Fibroblast of skin of back (primary cell): ENCODE measurements around the gene RAD52. TPM values are rescaled to one million over a fixed set of nuclear protein-coding genes. Genes with fewer than 3 reads are reported as not detected.
A peak's percentile ranks its signal among the peaks of the same experiment; 100 is the strongest.

ENCODE experiments used
- DNase-seq: peaks from one replicate; pipeline ENCODE4 v3.0.0-alpha.2; 2013
- polyA plus RNA-seq, 2 experiments: library from polyadenylated mRNA; unstranded; fragments of 120-200 nt; gene quantifications; one replicate each; pipeline ENCODE4 v1.2.1, GENCODE V29; 2013; ENCODE audit not compliant: insufficient read length in 2 of 2

RAD52 gene
- polyA plus RNA-seq (2013, experiment 1 of 2; ENCODE audit: insufficient read length), result 8.1 TPM
- 6.6 TPM for polyA plus RNA-seq (2013, experiment 2 of 2; ENCODE audit: insufficient read length)

DNA sequence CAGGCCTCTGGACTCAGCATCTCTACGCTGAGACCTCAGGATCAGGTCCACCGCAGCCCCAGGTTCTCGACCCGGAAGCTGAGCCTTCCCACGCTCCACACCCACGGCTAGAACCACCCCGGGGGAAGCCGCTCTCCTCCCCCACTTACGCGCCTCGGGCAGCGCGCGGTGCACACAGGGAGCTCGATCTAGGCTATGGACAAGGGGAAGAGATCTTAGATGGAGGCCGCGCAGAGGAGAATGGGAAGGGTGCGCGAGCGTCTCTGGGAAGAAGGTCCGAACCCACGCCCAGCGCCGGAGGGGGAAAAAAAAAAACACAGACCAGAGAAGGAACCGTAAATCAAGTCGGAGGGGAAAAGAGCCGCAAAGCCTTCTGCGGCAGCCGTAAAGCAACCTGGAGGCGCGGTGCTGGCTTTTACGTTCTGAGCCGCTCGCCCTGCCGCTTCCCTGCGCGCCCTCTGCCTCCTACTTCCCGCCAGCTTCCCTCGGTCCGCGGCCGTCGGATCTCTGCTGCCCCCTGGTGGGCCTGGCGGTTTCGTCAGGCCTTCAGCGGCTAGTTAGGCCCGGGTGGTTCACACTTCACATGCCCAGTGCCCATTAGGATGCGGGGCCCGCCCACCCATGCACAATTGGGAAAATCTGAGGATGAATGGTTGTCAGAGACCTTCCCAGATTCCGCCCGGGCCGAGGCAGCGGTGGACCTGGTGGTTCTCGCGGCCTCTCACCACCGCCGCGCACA is at the start of gene RAD52:
TSS of gene RAD52 (minus strand) at position 242 of the 739 bp plus-strand sequence. CDS start 16,636 bp downstream, outside the sequence.
- DNase-seq, result peak; percentile 98

DNA sequence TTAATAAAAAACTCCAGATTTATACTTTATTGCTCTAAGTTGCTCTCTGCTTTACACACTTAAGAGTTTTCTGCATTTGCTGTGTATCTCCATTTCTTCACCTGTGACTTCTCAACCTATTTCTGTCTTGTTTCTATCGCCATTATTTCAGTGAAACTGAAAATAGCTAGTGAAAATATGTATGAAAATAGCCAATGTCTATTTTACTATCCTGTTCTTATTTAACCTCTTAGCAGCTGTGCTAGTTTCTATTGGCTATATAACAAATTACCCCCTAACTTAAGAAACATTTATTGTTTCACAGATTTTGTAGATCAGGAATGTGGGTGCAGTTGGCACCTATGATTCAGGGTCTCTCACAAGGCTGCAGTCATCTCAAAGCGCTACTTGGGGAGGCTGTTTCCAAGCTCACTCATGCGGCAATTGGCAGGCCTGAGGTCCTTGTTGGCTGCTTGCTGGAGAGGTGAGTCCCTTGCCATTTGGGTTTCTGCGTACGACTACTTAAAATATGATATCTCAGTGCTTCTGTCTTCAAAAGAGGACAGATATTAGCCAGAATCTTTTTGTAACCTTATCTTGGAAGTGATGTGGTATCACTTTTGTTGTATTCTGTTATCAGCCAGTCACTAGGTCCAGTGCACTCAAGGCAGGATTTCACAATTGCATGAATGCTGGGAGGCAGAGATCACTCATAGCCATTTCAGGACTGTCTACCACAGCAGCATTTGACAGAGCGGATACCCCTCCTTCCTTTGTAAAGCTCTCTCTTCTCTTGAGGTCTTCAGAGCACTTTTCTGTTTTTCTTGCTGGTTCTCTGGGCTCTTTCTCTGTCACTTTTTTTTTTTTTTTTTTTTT is 48.8 kb upstream of the RAD52 start:
- DNase-seq, result no peak

DNA sequence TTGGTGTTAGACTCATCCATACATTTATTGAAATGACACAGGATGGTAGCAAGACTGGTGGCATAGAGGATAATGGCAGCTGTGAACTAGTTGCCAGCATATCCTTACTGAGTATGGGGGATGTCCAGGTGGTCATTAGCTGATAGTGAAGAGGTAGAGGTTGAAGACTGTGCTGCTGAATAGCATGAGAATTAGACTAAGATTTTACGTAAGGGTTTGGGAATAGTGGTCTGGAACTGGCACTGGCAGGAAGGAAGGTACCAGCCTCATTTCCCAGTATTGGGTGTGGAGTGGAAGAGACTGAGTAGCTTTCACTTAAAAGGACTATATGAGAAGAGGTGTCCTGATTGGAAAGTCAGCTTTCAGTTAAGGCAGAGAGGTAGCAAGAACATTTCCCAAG is 48.0 kb upstream of the RAD52 start:
- no peak for DNase-seq

DNA sequence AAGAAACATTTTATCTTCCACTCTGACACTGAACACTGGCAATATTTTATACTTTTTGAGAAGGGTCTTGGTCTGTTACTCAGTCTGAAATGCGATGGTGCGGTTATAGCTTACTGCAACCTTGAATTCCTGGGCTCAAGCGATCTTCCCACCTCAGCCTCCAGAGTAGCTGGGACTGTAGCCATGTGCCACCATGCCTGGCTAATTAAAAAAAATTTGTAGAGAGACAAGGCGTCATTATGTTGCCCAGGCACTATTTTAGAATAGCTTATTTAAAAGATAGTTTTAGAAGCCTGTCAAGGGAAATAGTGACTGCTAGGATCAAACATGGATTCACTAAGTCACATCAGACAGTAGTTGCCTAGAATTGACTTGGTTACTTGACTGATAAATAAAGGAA is 47.4 kb upstream of the RAD52 start:
- no peak for DNase-seq

DNA sequence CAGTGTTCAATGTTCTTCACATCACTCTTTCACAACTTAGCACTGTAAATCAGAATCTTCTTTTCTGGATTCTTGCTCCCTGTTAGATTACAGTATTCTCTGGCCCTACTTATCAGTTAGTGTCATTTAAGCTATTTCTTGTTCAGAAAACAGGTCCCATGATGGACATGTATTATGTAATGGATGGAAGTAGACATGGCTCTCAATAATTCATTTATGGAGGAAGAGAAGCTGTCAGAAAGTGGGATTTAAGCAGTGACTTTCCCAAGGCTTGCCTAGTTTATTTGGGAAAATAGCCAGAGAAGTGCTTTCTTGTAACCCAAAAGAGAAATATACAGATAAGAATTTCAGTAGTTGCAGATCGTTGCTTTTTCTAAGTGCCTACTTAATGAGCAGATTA is 43.2 kb upstream of the RAD52 start:
- no peak for DNase-seq

DNA sequence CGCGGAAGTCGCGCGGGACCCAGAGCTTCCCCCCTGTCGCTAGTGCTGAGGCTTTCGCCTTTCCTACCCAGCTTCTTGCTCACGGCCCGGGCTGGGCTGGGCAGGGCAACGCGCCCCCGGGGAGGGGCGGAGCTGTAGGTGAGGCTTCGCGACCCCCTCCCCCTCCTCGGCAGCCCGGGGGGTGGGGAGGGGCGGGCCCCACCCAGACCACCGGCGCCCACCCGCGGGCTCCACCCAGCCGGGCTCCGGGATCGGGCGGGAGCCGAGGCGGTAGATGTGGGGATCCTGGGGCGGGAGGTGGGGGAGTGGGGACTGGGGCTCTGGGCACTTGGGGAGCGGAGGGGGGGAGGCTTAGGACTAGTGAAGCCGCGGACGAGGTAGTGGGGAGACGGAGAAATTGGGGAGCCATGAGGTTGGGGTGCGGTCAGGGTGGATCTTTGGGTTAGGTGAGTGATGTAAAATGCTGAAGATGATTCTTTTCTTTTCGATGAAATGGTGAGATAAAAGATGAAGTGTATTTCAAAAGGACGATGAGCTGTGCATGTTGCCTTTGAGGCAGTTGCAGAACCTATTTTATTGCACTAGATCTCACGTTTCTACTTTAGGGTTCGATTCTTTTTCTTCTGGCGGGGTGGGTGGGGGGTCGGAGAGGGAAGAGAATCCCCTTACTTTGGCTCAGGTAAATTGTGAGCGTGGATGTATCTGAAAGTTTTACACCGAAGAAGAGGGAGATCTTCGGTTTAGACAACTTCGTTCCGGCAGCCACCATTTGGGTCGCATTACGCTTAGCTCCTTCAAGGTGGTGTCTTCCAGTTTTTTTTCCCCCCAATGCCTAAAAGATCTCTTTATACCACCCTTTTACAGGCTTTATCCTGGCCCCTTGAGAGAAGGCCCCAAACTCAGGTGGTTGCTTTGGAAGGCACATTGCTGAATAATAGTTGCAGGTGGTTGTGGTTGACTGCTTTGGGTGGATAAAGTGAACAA is 42.1 kb upstream of the RAD52 start:
- no peak for DNase-seq

DNA sequence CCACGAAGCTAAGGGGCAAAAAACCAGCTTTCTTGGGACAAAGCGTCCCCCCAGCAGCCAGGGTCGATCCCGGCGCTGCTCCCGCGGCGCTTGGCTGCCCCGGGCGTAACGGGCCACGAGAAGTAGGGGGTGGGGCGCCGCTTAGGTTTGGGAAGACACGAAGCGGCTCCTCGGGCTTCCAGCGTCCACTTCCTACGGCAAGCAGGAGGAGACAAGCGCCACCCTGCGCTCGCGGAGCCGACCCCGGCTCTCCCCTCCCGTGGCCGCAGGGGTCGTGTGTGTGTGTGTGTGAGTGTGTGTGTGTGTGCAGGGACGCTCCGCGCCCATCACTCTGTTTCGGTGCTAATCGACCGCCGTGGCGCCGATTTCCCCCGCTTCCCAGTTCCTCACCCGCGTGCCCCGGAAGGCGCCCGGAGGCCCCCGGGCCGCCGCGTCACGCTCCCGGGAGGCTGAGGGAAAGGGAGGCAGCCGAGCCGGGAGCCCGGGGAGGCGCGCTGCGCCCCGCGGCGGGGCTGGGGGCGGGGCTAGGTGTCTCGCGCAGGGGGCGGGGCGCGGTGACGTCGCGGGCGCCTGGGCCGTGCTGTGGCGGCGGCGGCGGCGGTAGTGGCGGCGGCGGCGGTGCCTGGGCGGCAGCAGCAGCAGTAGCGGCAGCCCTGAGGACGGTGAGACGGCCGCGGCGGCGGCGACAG is 41.3 kb upstream of the RAD52 start, which contains the start of gene ERC1:
TSS of gene ERC1 (plus strand) at position 563 of the 689 bp plus-strand sequence. CDS start 36,681 bp downstream, outside the sequence.
- peak; percentile 90 for DNase-seq

DNA sequence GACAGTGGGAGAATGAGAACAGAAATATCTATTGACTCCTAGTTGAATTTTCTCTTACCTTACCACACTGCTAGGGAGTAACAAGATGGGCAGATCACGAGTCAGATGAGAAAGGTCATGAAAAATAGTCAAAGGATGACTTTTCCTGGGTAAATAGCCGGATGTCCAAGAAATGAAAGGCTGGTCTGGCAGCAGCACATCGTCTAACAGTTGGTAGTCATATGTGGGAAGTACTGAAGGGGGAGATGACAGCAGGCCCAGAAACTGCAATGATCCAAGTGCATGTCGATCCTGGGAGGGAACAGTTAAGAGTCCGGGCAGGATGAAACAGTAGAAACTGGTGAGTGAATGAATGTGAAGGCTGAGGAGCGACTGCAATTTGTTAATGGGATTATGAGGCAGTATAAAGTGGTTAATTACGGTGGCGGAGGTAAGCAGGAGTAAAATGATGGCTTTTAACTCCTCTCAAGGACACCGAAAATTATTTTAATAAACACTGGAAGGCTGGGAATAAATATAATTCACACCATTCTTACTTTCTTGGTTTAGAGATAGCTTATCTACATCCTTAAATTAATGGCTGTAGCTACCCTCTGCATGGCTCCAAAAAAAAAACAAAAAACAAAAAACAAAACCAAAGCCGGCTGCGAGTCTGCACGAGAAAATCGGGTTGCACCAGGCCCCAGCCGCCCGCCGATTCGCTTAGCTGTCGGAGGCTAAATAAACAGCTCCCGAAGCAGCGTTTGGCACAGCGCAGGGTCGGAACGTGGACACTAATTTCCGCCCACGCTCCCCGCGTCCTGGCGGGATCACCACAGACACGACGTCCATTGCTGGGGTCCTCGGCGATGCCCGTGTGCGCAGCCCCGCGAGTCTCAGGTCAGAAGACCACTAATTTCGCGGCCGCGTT is 40.5 kb upstream of the RAD52 start:
- peak; percentile 75 for DNase-seq

DNA sequence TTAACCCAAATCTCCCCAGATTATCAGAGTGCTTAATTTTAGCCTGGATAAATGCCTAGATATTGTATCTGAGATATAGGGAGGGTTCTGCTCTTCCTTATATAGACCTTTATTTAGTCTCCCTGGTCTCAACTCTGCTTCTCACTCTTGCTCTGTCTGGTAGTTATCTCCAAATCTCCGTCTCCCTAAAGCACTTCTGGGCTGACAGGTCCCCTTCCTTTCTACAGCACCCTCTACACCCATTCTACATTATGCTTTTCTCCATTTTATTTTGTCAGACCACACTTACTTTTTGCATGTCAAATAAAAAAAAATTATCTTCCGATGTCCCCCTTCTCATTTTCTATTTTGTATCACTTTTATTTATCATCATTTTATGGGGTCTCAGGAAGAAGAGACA is 39.6 kb upstream of the RAD52 start:
- DNase-seq, result no peak

DNA sequence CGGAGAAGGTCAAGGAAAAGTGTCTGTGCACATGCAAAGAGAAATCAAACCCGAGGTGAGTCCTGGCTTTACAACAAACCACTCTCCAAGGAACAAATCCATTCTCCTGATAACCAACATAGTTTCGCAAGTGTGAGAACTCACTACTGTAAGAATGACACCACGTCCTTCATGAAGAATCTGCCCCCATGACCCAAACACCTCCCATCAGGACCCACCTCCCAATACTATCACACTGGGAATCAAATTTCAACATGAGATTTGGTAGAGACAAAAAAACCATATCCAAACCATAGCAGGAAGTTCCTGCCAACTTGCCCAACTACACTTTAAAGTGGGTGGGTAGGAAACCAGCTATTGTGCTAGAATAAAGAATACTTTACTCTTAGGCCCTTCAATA is 39.2 kb upstream of the RAD52 start:
- no peak for DNase-seq

DNA sequence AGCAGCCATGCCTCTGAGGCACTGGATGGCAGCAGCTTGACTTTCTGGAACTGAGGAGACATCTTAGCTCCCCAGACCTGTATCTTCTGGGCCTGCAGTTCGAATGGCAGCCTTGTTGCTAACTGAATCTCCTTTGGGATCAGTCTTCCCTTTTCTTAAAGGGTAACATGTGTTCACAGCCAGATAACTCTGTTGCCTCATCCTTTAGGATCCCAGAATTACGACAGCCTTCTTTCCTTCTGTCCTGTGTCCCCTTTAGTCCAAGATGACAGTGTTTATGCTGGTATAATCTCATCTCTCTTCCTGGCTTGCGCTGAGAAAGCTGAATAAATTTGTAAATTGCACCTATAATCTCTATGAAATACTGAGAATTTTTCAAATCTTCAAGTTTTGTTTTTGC is 32.5 kb upstream of the RAD52 start:
- no peak for DNase-seq

DNA sequence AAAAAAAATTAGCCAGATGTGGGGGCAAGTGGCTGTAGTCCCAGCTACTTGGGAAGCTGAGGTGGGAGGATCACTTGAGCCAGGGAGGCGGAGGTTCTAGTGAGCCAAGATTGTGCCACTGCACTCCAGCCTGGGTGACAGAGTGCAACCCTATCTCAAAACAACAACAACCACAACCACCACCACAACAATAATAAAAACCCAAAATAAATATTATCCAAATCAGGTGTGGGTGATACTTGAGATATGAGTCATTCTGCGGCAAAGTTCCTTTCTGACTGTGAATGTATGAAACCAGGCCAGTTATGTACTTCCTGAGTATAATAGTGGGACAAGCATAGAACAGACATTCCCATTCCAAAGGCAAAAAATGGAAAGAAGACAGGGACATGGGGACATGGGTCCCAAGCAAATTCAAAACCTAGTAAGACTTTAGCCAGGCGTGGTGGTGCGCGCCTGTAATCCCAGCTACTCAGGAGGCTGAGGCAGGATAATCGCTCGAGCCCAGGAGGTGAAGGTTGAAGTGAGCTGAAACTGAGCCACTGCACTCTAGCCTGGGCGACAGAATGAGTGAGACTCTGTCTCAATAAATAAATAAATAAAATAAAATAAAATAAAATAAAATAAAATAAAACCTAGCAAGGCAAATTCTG is 31.8 kb upstream of the RAD52 start:
- peak; percentile 27 for DNase-seq

DNA sequence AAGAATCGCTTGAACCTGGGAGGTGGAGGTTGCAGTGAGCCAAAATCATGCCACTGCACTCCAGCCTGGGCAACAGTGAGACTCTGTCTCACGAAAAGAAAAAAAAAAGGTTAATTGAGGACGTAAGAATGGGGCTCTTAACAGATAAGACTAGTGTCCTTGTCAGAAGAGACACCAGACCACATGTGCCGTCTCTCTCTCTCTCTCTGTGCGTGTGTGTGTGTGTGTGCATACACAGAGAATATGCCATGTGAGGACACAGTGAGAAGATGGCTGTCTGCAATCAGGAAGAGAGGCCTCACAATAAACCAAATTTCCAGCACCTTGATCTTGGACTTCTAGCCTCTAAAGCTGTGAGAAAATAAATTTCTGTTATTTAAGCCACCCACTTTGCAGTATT is 29.9 kb upstream of the RAD52 start:
- no peak for DNase-seq

DNA sequence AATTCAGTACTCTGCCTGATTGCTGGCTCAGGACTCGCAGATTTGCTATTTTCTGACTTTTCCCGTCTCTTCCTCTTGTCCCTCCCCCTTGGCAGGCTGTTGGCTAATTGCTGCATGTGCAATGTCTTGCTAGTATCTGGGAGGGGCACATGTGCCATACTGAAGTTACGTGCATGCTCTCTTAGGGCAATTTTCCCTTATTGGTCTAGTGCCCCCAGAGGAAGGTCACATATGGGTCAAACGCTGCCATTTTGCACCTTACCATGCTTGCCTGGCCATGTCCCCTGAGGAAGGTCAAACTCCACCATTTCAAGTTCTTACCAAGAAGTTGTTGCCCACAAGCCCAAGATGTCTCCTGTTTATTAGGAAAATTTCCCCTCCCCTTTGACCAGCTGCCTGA is 27.7 kb upstream of the RAD52 start:
- DNase-seq, result no peak

DNA sequence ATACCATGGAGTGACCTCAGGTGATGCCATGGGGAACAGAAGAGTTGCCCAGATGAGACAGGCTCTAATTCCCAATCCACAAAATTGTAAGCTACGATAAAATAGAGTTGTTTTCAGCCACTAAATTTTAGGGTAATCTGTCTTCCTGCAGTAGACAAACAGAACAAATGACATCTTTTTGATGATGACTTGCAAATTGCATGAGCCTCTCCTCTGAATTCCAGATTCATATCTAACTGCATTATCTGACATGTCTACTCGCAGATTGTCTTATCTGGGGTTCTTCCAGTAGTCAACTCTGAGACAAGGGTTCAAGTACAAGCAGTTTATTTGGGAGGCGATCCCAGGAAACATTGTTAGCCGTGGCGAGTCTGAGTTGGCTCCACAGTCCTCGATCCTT is 27.1 kb upstream of the RAD52 start:
- DNase-seq, result no peak

DNA sequence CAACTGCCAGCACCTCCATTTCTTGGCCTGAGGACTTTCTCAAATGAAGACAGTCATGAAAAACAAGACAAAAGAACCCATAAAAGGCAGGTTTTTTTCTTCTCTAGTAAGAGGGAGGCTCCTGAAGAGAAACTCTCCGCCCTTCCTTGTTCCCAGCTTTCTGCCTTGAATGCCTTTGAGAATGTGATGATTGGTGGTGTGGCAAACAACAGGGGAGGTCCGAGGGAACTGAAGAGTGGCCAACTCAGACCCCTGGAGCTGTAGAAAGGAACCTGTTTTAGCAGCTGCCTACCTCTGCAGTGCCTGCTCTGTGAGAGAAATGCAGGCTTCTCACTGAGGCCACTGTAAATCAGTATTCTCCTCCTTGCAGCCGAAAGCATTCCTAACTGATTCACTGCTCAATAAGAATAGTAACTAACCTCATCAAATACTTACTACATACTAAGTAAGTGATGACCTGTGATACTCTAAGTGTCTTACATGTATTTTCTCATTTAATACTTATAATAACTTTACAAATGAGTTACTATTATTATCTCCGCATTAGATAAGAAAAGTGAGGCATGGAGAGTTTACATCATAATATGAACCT is 24.9 kb upstream of the RAD52 start:
- no peak for DNase-seq

DNA sequence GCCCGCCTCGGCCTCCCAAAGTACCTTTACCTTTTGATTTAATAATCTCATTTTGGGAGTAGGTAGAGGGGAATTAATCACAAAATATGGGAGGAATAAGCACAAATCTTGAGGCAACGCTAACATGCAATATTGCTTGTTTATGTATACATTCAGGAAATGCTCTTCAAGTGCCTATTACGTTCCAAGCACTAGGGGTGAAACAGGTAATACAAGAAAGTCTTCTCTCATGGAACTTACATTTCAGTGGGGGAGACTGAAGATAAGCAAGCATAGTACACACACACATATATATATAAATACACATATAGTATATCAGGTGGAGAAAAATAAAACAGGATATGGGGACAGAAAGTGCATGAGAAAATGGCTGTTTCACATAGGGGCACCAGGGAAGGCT is 22.5 kb upstream of the RAD52 start:
- no peak for DNase-seq

DNA sequence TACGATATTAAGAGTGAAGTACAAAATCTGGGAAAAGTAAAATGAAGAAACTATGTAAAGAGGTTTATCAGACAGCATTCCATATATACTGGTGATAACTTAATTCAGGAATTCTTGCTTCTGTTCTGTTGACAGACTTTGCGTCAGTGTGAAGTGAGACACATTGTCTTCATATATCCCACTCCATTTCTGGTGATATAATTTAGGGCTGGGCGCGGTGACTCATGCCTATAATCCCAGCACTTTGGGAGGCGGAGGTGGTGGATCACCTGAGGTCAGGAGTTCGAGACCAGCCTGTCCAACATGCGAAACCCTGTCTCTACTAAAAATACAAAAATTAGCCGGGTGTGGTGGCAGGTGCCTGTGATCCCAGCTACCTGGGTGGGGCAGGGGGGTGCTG is 20.3 kb upstream of the RAD52 start:
- DNase-seq, result no peak

DNA sequence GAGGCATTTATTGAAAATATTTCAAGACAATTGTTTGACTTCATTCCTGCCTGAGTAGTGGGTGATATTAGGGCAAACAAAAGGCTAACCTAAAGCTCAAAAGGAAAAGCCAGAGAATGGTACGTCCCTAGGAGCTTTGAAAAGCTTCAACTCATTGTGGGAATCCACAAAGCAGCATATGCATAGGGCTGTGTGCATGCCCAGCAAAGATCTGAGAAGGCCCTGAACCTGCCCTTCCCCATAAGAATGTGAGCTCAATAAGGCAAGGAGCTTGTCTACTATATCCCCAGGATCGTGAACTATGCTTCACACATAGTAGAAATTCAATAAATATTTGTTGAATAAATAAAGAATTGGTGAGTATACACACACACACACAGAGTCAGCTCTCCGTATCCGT is 19.1 kb upstream of the RAD52 start:
- peak; percentile 36 for DNase-seq

DNA sequence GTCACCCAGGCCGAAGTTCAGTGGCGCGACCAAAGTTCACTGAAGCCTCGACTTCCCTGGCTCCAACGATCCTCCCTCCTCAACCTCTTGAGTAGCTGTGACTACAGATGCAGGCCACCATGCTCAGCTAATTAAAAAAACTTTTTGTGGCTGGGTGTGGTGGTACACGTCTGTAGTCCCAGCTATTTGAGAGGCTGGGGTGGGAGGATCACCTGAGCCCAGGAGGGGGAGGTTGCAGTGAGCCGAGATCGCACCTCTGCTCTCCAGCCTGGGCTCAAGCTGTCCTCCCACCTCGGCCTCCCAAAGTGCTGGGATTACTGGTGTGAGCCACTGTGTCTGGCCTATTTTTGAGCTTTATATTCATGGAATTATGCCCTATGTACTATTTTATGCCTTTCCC is 18.1 kb upstream of the RAD52 start:
- no peak for DNase-seq
